Neural cell (in vitro differentiated cells): ENCODE measurements around the gene POLR1D. TPM values are rescaled to one million over a fixed set of nuclear protein-coding genes. Genes with fewer than 3 reads are reported as not detected.

Experiments
- H2AFZ ChIP-seq: fragments of 200-600, 300-800 bp; sonication (generic), shearing (Covaris generic); 2 replicates; pipeline ENCODE4 v1.6.0; 2014; ENCODE audit warnings: low read depth, mild to moderate bottlenecking, antibody characterized with exemption, low read length, moderate library complexity
- H3F3A ChIP-seq: fragments of 200-600 bp; shearing (Covaris generic); 2 replicates; pipeline ENCODE4 v1.6.1; 2016; ENCODE audit warnings: mild to moderate bottlenecking, moderate library complexity, mixed read lengths, antibody characterized with exemption, low read length; ENCODE audit not compliant: insufficient read depth, poor library complexity, severe bottlenecking
- H3K27ac ChIP-seq: fragments of 200-600, 300-800 bp; sonication (generic), shearing (Covaris generic); 2 replicates; pipeline ENCODE4 v1.5.1; 2014; ENCODE audit warnings: mild to moderate bottlenecking, low read length, moderate library complexity
- H3K27me3 ChIP-seq: fragments of 300-800, 200-600 bp; sonication (generic), shearing (Covaris generic); 2 replicates; pipeline ENCODE4 v1.6.0; 2014; ENCODE audit warnings: mild to moderate bottlenecking, low read depth, low read length, moderate library complexity; ENCODE audit not compliant: insufficient read depth
- H3K36me3 ChIP-seq: fragments of 300-800, 200-600 bp; sonication (generic), shearing (Covaris generic); 2 replicates; pipeline ENCODE4 v1.5.1; 2014; ENCODE audit warnings: mild to moderate bottlenecking, antibody characterized with exemption, low read length, moderate library complexity; ENCODE audit not compliant: insufficient read depth
- H3K4me2 ChIP-seq: fragments of 300-800, 200-600 bp; sonication (generic), shearing (Covaris generic); 2 replicates; pipeline ENCODE4 v1.6.0; 2014; ENCODE audit warnings: mild to moderate bottlenecking, low read length
- H3K4me3 ChIP-seq: fragments of 300-800, 200-600 bp; sonication (generic), shearing (Covaris generic); 2 replicates; pipeline ENCODE4 v1.5.1; 2014; ENCODE audit warnings: mild to moderate bottlenecking, low read length, moderate library complexity
- H3K79me2 ChIP-seq: fragments of 200-600 bp; shearing (Covaris generic); replicated peaks from 2 replicates; pipeline ENCODE4 v1.6.0; 2014; ENCODE audit warnings: mild to moderate bottlenecking, low read length, moderate library complexity; ENCODE audit not compliant: insufficient read depth
- H3K9ac ChIP-seq: fragments of 300-800, 200-600 bp; sonication (generic), shearing (Covaris generic); 2 replicates; pipeline ENCODE4 v1.6.1; 2016; ENCODE audit warnings: mild to moderate bottlenecking, low read length, mixed read lengths
- H3K9me2 ChIP-seq: fragments of 200-600 bp; shearing (Covaris generic); 2 replicates; pipeline ENCODE4 v1.6.1; 2016; ENCODE audit warnings: mild to moderate bottlenecking, low read length, mixed read lengths; ENCODE audit not compliant: insufficient read depth
- H3K9me3 ChIP-seq: fragments of 200-600, 300-800 bp; sonication (generic), shearing (Covaris generic); 2 replicates; pipeline ENCODE4 v1.6.1; 2016; ENCODE audit warnings: mild to moderate bottlenecking, mixed run types, low read length, moderate library complexity, mixed read lengths
- H4K20me1 ChIP-seq: fragments of 200-600 bp; shearing (Covaris generic); 2 replicates; pipeline ENCODE4 v1.6.1; 2016; ENCODE audit warnings: mild to moderate bottlenecking, mixed run types; ENCODE audit not compliant: insufficient read depth
- CTCF ChIP-seq: fragments of 450-650 bp; IDR thresholded peaks from 2 replicates; pipeline ENCODE4 v1.5.1; 2014; ENCODE audit warnings: antibody characterized with exemption, mild to moderate bottlenecking, moderate library complexity; ENCODE audit not compliant: poor library complexity, severe bottlenecking
- EP300 ChIP-seq: fragments of 450-650 bp; conservative IDR thresholded peaks from 2 replicates; pipeline ENCODE4 v1.6.1; 2014; ENCODE audit warnings: antibody characterized with exemption, mild to moderate bottlenecking, moderate library complexity; ENCODE audit not compliant: poor library complexity, severe bottlenecking
- EZH2 ChIP-seq: fragments of 200-600, 300-800 bp; shearing (Covaris generic), sonication (generic); IDR thresholded peaks from 2 replicates; pipeline ENCODE4 v1.6.1; 2014; ENCODE audit warnings: antibody characterized with exemption, low read length, borderline replicate concordance, mild to moderate bottlenecking; ENCODE audit not compliant: insufficient read depth, poor library complexity, severe bottlenecking
- MXI1 ChIP-seq: fragments of 450-650 bp; conservative IDR thresholded peaks from 2 replicates; pipeline ENCODE4 v1.6.1; 2014; ENCODE audit warnings: antibody characterized with exemption, mild to moderate bottlenecking; ENCODE audit not compliant: poor library complexity, severe bottlenecking
- POLR2AphosphoS5 ChIP-seq: IDR thresholded peaks from 2 replicates; pipeline ENCODE4 v1.6.1; 2012
- RAD21 ChIP-seq: fragments of 450-650 bp; conservative IDR thresholded peaks from 2 replicates; pipeline ENCODE4 v1.6.1; 2014; ENCODE audit warnings: antibody characterized with exemption, mild to moderate bottlenecking, moderate library complexity
- REST ChIP-seq: IDR thresholded peaks from 2 replicates; pipeline ENCODE4 v1.6.1; 2012; ENCODE audit warnings: borderline replicate concordance
- SMC3 ChIP-seq: fragments of 450-650 bp; conservative IDR thresholded peaks from 2 replicates; pipeline ENCODE4 v1.6.1; 2014; ENCODE audit warnings: antibody characterized with exemption, mild to moderate bottlenecking, moderate library complexity; ENCODE audit not compliant: poor library complexity
- TAF1 ChIP-seq: IDR thresholded peaks from 2 replicates; pipeline ENCODE4 v1.6.1; 2012; ENCODE audit warnings: low read depth
- polyA plus RNA-seq: library from polyadenylated mRNA; depleted of rRNA; stranded (reverse); fragments of >200 nt; gene quantifications from 2 replicates; pipeline ENCODE4 v1.2.3, GENCODE V29; 2014

The POLR1D gene
- polyA plus RNA-seq, 1 donor from 2014 or later = 179 TPM

GRCh38 chr13:27650312-27650711 lies 28.6 kb downstream of the POLR1D start:
- no peaks in the 10 kb centered on the region for H3K9me2 ChIP-seq

GRCh38 chr13:27654059-27654458 lies 32.4 kb downstream of the POLR1D start:
- no peaks in the 10 kb centered on the region for H3K27me3 ChIP-seq
- no peak overlapping the region for H3K9ac ChIP-seq
- H3K4me3 ChIP-seq = no peak overlapping the region
- no peak overlapping the region for H3K27ac ChIP-seq
- peaks cover 8% of the 10 kb centered on the region for H3K9me3 ChIP-seq
- no peaks in the 10 kb centered on the region for H4K20me1 ChIP-seq
- H3F3A ChIP-seq = no peaks in the 10 kb centered on the region
- no peaks in the 10 kb centered on the region for H3K9me2 ChIP-seq
- H3K36me3 ChIP-seq = peaks cover 17% of the 10 kb centered on the region
- no peaks in the 10 kb centered on the region for H3K79me2 ChIP-seq
- H2AFZ ChIP-seq = no peak overlapping the region
- no peak overlapping the region for H3K4me2 ChIP-seq
- TF ChIP-seq TAF1 = no peak
- no peak for TF ChIP-seq EZH2
- TF ChIP-seq EP300 = no peak
- TF ChIP-seq REST = no peak
- no peak for TF ChIP-seq CTCF
- no peak for TF ChIP-seq MXI1
- no peak for TF ChIP-seq POLR2AphosphoS5

More at GRCh38 chr13:27650312-27650711, 28.6 kb downstream of the POLR1D start:
- Histone ChIP-seq H2AFZ (no peak overlapping the region), H3K27me3 (no peaks in the 10 kb centered on the region), H3K36me3 (peaks cover 17% of the 10 kb centered on the region), H4K20me1 (no peaks in the 10 kb centered on the region), H3K9me3 (peaks cover 8% of the 10 kb centered on the region), H3K27ac (no peak overlapping the region), H3K4me2 (no peak overlapping the region), H3F3A (no peaks in the 10 kb centered on the region), H3K79me2 (no peaks in the 10 kb centered on the region), H3K4me3 (no peak overlapping the region), H3K9ac (no peak overlapping the region)
- TF ChIP-seq REST (no peak), RAD21 (no peak), MXI1 (no peak), EZH2 (no peak), EP300 (no peak), SMC3 (no peak), CTCF (no peak), TAF1 (no peak), POLR2AphosphoS5 (no peak)
